Stomach (tissue), 9 donors: ENCODE measurements around the gene CCDC9. TPM values are rescaled to one million over a fixed set of nuclear protein-coding genes. Genes with fewer than 3 reads are reported as not detected.
A peak's percentile ranks its signal among the peaks of the same experiment; 100 is the strongest.

ENCODE experiments used
- DNase-seq, 2 donors: peaks; one replicate each; pipeline versions ENCODE4 v3.0.0 to v3.0.0-alpha.2; 2013 to 2019
- H3K27ac ChIP-seq, 5 donors: fragments of 200-600 bp in 4 of 5; sonication (generic) in 4 of 5; one replicate each; pipeline ENCODE4 v1.5.1; 2013 to 2019; ENCODE audit warnings: mild to moderate bottlenecking in 1 of 5, moderate library complexity in 1 of 5
- H3K27me3 ChIP-seq, 3 donors: fragments of 200-600 bp; sonication (generic); one replicate each; pipeline ENCODE4 v1.5.1; 2017 to 2019; ENCODE audit warnings: mixed run types in 1 of 3
- H3K36me3 ChIP-seq, 4 donors: fragments of 200-600 bp; sonication (generic); 1 replicate in 3 of 4; 2 replicates in 1 of 4; pipeline ENCODE4 v1.5.1; 2016 to 2019
- H3K4me1 ChIP-seq, 4 donors: fragments of 200-600 bp; sonication (generic); one replicate each; pipeline ENCODE4 v1.5.1; 2016 to 2019
- H3K4me3 ChIP-seq, 4 donors: fragments of 200-600 bp; sonication (generic) in 3 of 4; one replicate each; pipeline ENCODE4 v1.5.1; 2016 to 2019; ENCODE audit warnings: mild to moderate bottlenecking in 1 of 4
- H3K9me3 ChIP-seq, 4 donors: fragments of 200-600 bp; sonication (generic); one replicate each; pipeline ENCODE4 v1.5.1; 2016 to 2019
- EP300 ChIP-seq: sonication (generic); formaldehyde crosslinking; IDR thresholded peaks from one replicate; pipeline ENCODE4 v1.6.1; 2017; ENCODE audit warnings: antibody characterized with exemption
- POLR2A ChIP-seq, 4 donors: fragments of 450-650 bp; IDR thresholded peaks; one replicate each; pipeline ENCODE4 v1.6.1; 2016; ENCODE audit warnings: antibody characterized with exemption in 4 of 4, control low read depth in 2 of 4, mild to moderate bottlenecking in 1 of 4, moderate library complexity in 1 of 4
- POLR2AphosphoS5 ChIP-seq, 3 donors: sonication (generic); formaldehyde crosslinking; IDR thresholded peaks; one replicate each; pipeline ENCODE4 v1.6.1; 2016; ENCODE audit warnings: antibody characterized with exemption in 3 of 3
- WGBS, 5 donors: extraction: QIAGEN DNeasy Blood & Tissue Kit in 3 of 5; methylation state at CpG; one replicate each; pipeline versions ENCODE4 v1.1.5 to v1.1.7; 2013 to 2018; 5-methylcytosine and 5-hydroxymethylcytosine counted together
- intact Hi-C: fragments of 100-400 bp; cut with DNase I; formaldehyde crosslinking; loops from one replicate; pipeline ENCODE4 v1.15.1; 2023; ENCODE audit warnings: low total_unique reads
- polyA plus RNA-seq, 3 donors: library from polyadenylated mRNA; stranded (reverse); fragments of 200-250 nt; gene quantifications; one replicate each; pipeline ENCODE4 v1.2.3, GENCODE V29; 2013
- total RNA-seq, 5 donors: library from RNA; depleted of rRNA; stranded (reverse); fragments of >200 nt; gene quantifications; one replicate each; pipeline versions ENCODE4 v1.1.0 to v1.2.3, GENCODE V29; 2014 to 2016
- TF ChIP-seq, protein P1 (sequence below), 7 experiments: fragments of 450-650 bp in 4 of 7; fragments of 200-600 bp in 3 of 7; sonication (generic) in 3 of 7; IDR thresholded peaks; one replicate each; pipeline ENCODE4 v1.5.1; 2016 to 2019; ENCODE audit warnings: antibody characterized with exemption in 7 of 7, control low read depth in 2 of 7, mild to moderate bottlenecking in 1 of 7
- donor health status: healthy with polysubstance abuse.
- donor health status: Bipolar disorder and iron deficiency.
- donor health status: healthy.

The CCDC9 gene
- total and polyA plus RNA-seq, 8 donors: 14.3 to 62.4 (median 21.3) TPM

DNA sequence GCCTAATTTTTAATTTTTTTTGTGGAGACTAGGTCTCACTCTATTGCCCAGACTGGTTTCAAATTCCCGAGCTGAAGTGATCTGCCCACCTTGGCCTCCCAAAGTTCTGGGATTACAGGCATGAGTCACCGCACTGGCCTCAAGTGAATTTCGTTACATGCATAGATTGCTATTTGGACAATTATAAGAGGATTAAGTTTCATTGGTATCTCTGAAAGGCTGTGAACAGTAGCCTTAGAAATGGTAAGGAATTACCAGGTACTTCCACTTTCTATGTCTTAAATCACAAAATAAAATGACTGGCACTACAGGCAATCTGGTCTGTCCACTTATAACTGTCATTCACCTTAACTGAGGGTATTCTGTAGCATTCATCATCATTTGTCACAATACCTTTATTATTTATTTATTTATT lies 2.9 kb upstream of the CCDC9 start:
- peaks cover 13 to 27% (median 20%) of the 10 kb centered on the region in 4 donors for H3K4me1 ChIP-seq
- TF ChIP-seq EP300 (no peak), POLR2A (IDR thresholded peaks at IDR 0.05) (no peak), POLR2AphosphoS5 (IDR thresholded peaks at IDR 0.05) (no peak)
- TF ChIP-seq, protein P1, sequence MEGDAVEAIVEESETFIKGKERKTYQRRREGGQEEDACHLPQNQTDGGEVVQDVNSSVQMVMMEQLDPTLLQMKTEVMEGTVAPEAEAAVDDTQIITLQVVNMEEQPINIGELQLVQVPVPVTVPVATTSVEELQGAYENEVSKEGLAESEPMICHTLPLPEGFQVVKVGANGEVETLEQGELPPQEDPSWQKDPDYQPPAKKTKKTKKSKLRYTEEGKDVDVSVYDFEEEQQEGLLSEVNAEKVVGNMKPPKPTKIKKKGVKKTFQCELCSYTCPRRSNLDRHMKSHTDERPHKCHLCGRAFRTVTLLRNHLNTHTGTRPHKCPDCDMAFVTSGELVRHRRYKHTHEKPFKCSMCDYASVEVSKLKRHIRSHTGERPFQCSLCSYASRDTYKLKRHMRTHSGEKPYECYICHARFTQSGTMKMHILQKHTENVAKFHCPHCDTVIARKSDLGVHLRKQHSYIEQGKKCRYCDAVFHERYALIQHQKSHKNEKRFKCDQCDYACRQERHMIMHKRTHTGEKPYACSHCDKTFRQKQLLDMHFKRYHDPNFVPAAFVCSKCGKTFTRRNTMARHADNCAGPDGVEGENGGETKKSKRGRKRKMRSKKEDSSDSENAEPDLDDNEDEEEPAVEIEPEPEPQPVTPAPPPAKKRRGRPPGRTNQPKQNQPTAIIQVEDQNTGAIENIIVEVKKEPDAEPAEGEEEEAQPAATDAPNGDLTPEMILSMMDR (IDR thresholded peaks at IDR 0.05): no peak
- 72 to 77% (median 76%) methylated on average over 3 of the region's 3 CpGs for WGBS, 5 donors
- H3K4me3 ChIP-seq: no peak overlapping the region
- no peak for DNase-seq
- intact Hi-C loops: no loop called here
- no peak overlapping the region for H3K27ac ChIP-seq
- no peaks in the 10 kb centered on the region for H3K27me3 ChIP-seq
- peaks cover under 1 to 4% (median 3%) of the 10 kb centered on the region in 4 donors for H3K36me3 ChIP-seq
- no peaks in the 10 kb centered on the region for H3K9me3 ChIP-seq

DNA sequence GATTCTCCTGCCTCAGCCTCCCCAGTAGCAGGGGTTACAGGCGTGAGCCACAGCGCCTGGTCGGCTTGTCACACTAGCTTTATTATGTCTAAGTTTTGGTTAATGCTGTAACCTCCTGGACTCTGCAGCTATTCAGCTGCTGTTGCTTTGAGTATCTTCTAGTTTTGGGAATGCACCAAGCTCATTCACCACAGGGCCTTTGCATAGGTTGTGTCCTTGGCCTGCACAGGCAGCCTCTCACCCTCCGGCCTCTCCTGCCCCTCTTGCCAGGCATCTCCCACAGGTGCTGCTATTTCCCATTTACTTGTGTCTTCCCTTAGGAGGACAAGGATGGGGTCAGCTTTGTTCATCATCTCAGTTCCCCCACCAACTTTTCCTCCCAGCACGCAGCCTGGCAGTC lies 2.4 kb upstream of the CCDC9 start:
- no peaks in the 10 kb centered on the region for H3K27me3 ChIP-seq
- intact Hi-C loops: no loop called here
- WGBS, 5 donors: 87 to 95% (median 95%) methylated on average over 5 of the region's 5 CpGs
- no peak for DNase-seq
- H3K9me3 ChIP-seq: no peaks in the 10 kb centered on the region
- H3K27ac ChIP-seq: no peak overlapping the region
- no peak for TF ChIP-seq EP300
- peaks cover 18 to 32% (median 25%) of the 10 kb centered on the region in 4 donors for H3K4me1 ChIP-seq
- H3K4me3 ChIP-seq: no peak overlapping the region
- H3K36me3 ChIP-seq: peaks cover 6 to 9% (median 8%) of the 10 kb centered on the region in 4 donors

DNA sequence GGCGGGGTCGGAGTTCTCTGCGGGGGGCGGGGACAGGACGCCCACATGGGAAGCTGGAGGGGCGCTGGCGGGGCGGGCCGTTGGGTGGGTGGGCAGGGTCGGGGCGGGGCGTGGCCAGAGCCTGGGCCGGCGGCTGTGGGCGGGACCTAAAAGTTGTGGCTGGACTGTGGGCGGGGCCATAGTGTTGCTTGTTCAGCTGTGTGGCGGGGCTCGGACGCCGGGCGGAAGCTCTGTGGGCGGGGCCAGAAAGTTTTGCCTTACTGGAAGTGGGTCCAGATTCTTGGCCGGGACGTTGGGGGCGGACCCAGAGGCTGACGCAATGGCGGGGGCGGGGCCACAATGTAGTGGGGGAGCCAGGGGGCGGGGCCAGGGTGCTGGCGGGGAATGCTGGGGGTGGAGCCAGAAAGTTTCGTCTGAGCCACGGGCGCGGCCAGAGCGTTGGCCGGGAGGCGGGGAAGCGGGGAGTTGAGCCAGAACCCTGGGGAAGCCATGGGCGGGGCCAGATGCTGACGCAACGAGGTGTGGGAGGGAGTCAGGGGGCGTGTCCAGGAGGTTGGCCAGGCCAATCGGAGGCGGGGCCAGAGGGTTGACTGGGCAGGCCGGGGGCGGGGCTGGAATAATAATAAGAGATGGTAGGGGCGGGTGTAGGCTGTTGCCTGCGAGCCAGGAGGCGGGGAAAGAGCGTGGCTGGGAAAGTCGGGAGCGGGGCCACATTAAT lies 527 bp downstream of the CCDC9 start:
- intact Hi-C loops: no loop called here
- DNase-seq: peak; percentile 100
- Histone ChIP-seq H3K9me3 (no peaks in the 10 kb centered on the region), H3K4me1 (peaks cover 22 to 49% (median 38%) of the 10 kb centered on the region in 4 donors), H3K4me3 (peak overlapping the region; percentile 45 to 60 (median 54)), H3K36me3 (peaks cover 32 to 38% (median 37%) of the 10 kb centered on the region in 4 donors), H3K27me3 (no peaks in the 10 kb centered on the region), H3K27ac (peak overlapping the region; percentile 87 to 97 (median 96))
- WGBS, 5 donors: 0 to 1% (median 0%) methylated on average over 28 to 52 of the region's 52 CpGs
- TF ChIP-seq POLR2AphosphoS5 (IDR thresholded peaks at IDR 0.05) (peak in 2 of 3 donors; percentile 44 to 65), POLR2A (IDR thresholded peaks at IDR 0.05) (no peak)

DNA sequence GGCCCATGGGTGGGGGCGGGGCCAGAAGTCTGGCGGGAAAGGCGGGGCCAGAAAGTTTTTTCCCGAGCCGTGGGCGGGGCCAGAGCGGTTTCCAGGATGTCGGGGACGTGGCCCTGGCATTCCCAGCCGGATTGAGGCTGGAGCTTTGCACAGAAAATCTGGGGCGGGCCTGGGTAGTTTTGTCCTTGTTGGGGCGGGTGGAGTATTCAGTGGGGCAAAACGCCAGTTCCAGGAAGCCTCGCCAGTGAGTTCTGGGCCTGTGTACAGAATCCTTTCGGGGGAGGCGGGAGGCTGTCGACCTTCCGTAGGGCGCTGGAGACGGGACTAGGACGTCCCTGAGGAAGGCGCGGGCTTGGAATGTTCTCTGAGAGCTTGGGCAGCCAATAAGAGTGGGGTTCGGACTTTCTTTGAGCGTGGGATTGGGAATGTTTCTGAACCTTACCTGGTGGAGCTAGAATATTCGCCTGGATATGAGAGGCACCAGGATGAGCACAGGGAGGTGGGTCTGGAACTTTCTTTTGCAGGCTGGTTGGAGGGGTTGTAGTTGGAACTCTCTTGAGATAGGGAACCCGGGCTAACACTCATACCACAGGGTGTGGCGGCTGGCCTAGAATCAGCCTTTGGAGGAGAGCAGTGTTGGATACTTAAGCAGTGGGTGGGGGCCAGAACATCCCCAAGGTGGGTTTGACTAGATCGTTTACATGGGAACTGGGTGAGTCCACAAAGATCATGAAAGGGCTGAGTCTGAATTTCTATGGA lies 1.3 kb downstream of the CCDC9 start:
- intact Hi-C loops: no loop called here
- no peak for DNase-seq
- Histone ChIP-seq H3K27me3 (no peaks in the 10 kb centered on the region), H3K36me3 (peaks cover 37 to 45% (median 44%) of the 10 kb centered on the region in 4 donors), H3K9me3 (no peaks in the 10 kb centered on the region), H3K27ac (peak overlapping the region; percentile 87 to 97 (median 96)), H3K4me1 (peaks cover 22 to 49% (median 38%) of the 10 kb centered on the region in 4 donors), H3K4me3 (peak overlapping the region; percentile 45 to 60 (median 54))
- WGBS, 5 donors: 2 to 5% (median 4%) methylated on average over 24 to 29 of the region's 29 CpGs
- TF ChIP-seq POLR2AphosphoS5 (IDR thresholded peaks at IDR 0.05): peak; percentile 33 to 69 (median 68)
- peak in 1 of 4 donors; percentile 36 for TF ChIP-seq POLR2A (IDR thresholded peaks at IDR 0.05)
- TF ChIP-seq, protein P1 (IDR thresholded peaks at IDR 0.05): no peak

GRCh38 chr19:47258434-47258833 lies 2.1 kb downstream of the CCDC9 start:
- peaks cover 38 to 54% (median 53%) of the 10 kb centered on the region in 4 donors for H3K36me3 ChIP-seq
- H3K4me1 ChIP-seq: peaks cover 22 to 49% (median 38%) of the 10 kb centered on the region in 4 donors
- H3K4me3 ChIP-seq: peak overlapping the region in 2 of 4 donors; percentile 45 to 50
- intact Hi-C loops: no loop called here
- DNase-seq: no peak
- H3K9me3 ChIP-seq: no peaks in the 10 kb centered on the region
- H3K27ac ChIP-seq: peak overlapping the region in 4 of 5 donors; percentile 94 to 97 (median 96)
- H3K27me3 ChIP-seq: no peaks in the 10 kb centered on the region
- TF ChIP-seq EP300 (no peak), POLR2A (IDR thresholded peaks at IDR 0.05) (no peak), POLR2AphosphoS5 (IDR thresholded peaks at IDR 0.05) (no peak)
- TF ChIP-seq, protein P1 (IDR thresholded peaks at IDR 0.05): no peak
- 86 to 93% (median 89%) methylated on average over 9 of the region's 9 CpGs for WGBS, 5 donors
